Measurements from ENCODE around the gene KLF4. TPM values are rescaled to one million over a fixed set of nuclear protein-coding genes. Genes with fewer than 3 reads are reported as not detected.

The KLF4 gene
- total RNA-seq, 1 donor from 2014 or later: 10.3 TPM

GRCh38 chr9:107488375-107489143, 1.0 kb downstream of the KLF4 start:
- DNase-seq (ENCODE audit: extremely low read depth, low read depth, low spot score): no peak

GRCh38 chr9:107487521-107488374, 1.8 kb downstream of the KLF4 start:
- no peak for DNase-seq (ENCODE audit: extremely low read depth, low read depth, low spot score)

- no peak for DNase-seq (ENCODE audit: extremely low read depth, low read depth, low spot score)
Measured at GRCh38 chr9:107486674-107487520, 2.7 kb downstream of the KLF4 start.

GRCh38 chr9:107485458-107486043, 4.0 kb downstream of the KLF4 start:
- DNase-seq (ENCODE audit: extremely low read depth, low read depth, low spot score): no peak

- no peak for DNase-seq (ENCODE audit: extremely low read depth, low read depth, low spot score)
Measured at GRCh38 chr9:107484117-107484723, 5.3 kb downstream of the KLF4 start.

GRCh38 chr9:107483666-107484065, 5.9 kb downstream of the KLF4 start:
- DNase-seq (ENCODE audit: extremely low read depth, low read depth, low spot score): no peak

GRCh38 chr9:107481035-107481434, 8.5 kb downstream of the KLF4 start:
- no peak for DNase-seq (ENCODE audit: extremely low read depth, low read depth, low spot score)

GRCh38 chr9:107480386-107480789, 9.2 kb downstream of the KLF4 start:
- no peak for DNase-seq (ENCODE audit: extremely low read depth, low read depth, low spot score)

GRCh38 chr9:107478805-107479204, 10.8 kb downstream of the KLF4 start:
- no peak for DNase-seq (ENCODE audit: extremely low read depth, low read depth, low spot score)

- DNase-seq (ENCODE audit: extremely low read depth, low read depth, low spot score): no peak
Measured at GRCh38 chr9:107474124-107474523, 15.4 kb downstream of the KLF4 start.

GRCh38 chr9:107472581-107473340, 16.8 kb downstream of the KLF4 start:
- no peak for DNase-seq (ENCODE audit: extremely low read depth, low read depth, low spot score)

GRCh38 chr9:107471552-107471951, 18.0 kb downstream of the KLF4 start:
- DNase-seq (ENCODE audit: extremely low read depth, low read depth, low spot score): no peak

- DNase-seq (ENCODE audit: extremely low read depth, low read depth, low spot score): no peak
Measured at GRCh38 chr9:107467416-107467815, 22.2 kb downstream of the KLF4 start.

GRCh38 chr9:107466826-107467225, 22.7 kb downstream of the KLF4 start:
- DNase-seq (ENCODE audit: extremely low read depth, low read depth, low spot score): no peak

- DNase-seq (ENCODE audit: extremely low read depth, low read depth, low spot score): no peak
Measured at GRCh38 chr9:107465467-107466451, 23.8 kb downstream of the KLF4 start.

GRCh38 chr9:107464516-107464915, 25.1 kb downstream of the KLF4 start:
- no peak for DNase-seq (ENCODE audit: extremely low read depth, low read depth, low spot score)

- DNase-seq (ENCODE audit: extremely low read depth, low read depth, low spot score): no peak
Measured at GRCh38 chr9:107462691-107463090, 26.9 kb downstream of the KLF4 start.

Measured in glomerular endothelial cell (primary cell).